RWPE1 (cell line): Measurements from ENCODE around the gene ASB1.

ENCODE experiments used
- CTCF ChIA-PET: fragments of 350-600 bp; sonication (Branson Sonifier 250); formaldehyde crosslinking; extraction: SDS; loops from one replicate; lab custom pipeline; 2021; lab: Yijun Ruan, JAX
- POLR2A ChIA-PET: fragments of 400-600 bp; formaldehyde crosslinking; extraction: SDS; loops from one replicate; lab custom pipeline; 2020; ENCODE audit warnings: antibody characterized with exemption; ENCODE audit not compliant: low non-redundant PET; lab: Yijun Ruan, JAX
- DNase-seq: peaks from one replicate; pipeline ENCODE4 v3.0.0; 2012; ENCODE audit warnings: low spot score
- H3K27ac ChIP-seq: fragments of 450-650 bp; 2 replicates; pipeline ENCODE4 v1.5.1; 2017
- CTCF ChIP-seq: fragments of 450-650 bp; conservative IDR thresholded peaks from 2 replicates; pipeline ENCODE4 v1.5.1; 2017; ENCODE audit warnings: low read depth, mild to moderate bottlenecking

The ASB1 gene

GRCh38 chr2:238475034-238475433 is 48.3 kb downstream of the ASB1 start:
- POLR2A ChIA-PET, result no interaction called here
- DNase-seq, result no peak
- CTCF ChIA-PET, result interaction anchor here (0.6 to 1.6 kb wide), 2 partner anchors 21 to 112 kb away, joined by 3 read pairs; no protein-coding TSS in a partner anchor
- TF ChIP-seq CTCF, result no peak
- H3K27ac ChIP-seq, result peak overlapping the region; percentile 59

- ChIA-PET POLR2A (no interaction called here), CTCF (interaction anchor here (1.6 kb wide), 1 partner anchor 21 kb away, joined by 3 read pairs; no protein-coding TSS in a partner anchor)
- no peak for DNase-seq
- no peak overlapping the region; the same call in 1 of the 2 replicates for H3K27ac ChIP-seq
- TF ChIP-seq CTCF, result no peak
Observed at GRCh38 chr2:238475566-238475965, 48.8 kb downstream of the ASB1 start.

- H3K27ac ChIP-seq, result no peak overlapping the region
- no peak for TF ChIP-seq CTCF
- ChIA-PET CTCF (interaction anchor here (0.6 kb wide), 1 partner anchor 621 kb away, joined by 3 read pairs; no protein-coding TSS in a partner anchor), POLR2A (no interaction called here)
- DNase-seq, result no peak
Observed at GRCh38 chr2:238476258-238476657, 49.5 kb downstream of the ASB1 start.

- no peak for TF ChIP-seq CTCF
- H3K27ac ChIP-seq, result no peak overlapping the region
- ChIA-PET POLR2A (no interaction called here), CTCF (interaction anchor here (1.0 kb wide), 1 partner anchor 107 kb away, joined by 3 read pairs; no protein-coding TSS in a partner anchor)
- DNase-seq, result no peak
Observed at GRCh38 chr2:238478216-238478615, 51.5 kb downstream of the ASB1 start.

GRCh38 chr2:238479847-238480246 is 53.1 kb downstream of the ASB1 start:
- ChIA-PET CTCF (no interaction called here), POLR2A (no interaction called here)
- H3K27ac ChIP-seq, result no peak overlapping the region
- TF ChIP-seq CTCF, result no peak
- DNase-seq, result no peak

- H3K27ac ChIP-seq, result no peak overlapping the region
- TF ChIP-seq CTCF, result no peak
- CTCF ChIA-PET, result no interaction called here
- DNase-seq, result no peak
- POLR2A ChIA-PET, result no interaction called here
Observed at GRCh38 chr2:238483021-238483420, 56.3 kb downstream of the ASB1 start.
